Measurements from ENCODE around the gene FUCA2. TPM values are rescaled to one million over a fixed set of nuclear protein-coding genes. Genes with fewer than 3 reads are reported as not detected.

FUCA2 gene
- total and polyA plus RNA-seq, 2 of the 8 experiments (the other 6 are each of a cell fraction or from before 2014, with no cell fraction given) = 24.2 to 47.2 TPM

DNA sequence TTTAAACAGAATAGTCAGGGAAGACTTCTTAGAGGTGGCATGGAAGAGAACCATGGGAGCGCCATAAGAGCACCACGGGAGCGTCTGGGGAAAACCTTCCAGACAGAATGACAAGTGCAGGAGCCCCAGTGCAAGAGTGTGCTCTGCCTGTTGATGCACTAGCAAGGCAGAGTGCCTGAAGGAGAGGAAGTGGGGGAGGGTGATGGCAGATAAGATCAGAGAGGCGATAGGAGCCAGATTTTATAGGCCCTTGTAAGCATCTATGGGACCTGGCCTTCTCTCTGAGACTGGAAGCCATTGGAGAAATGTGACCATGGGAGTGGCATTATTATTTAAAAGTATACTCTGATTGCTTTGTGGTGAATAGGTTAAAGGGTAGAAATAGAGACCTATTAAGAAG lies 13.1 kb downstream of the FUCA2 start:
- WGBS, 2 experiments (ENCODE audit: extremely low coverage in 1 of 2, insufficient coverage in 1 of 2, insufficient read length in 1 of 2, insufficient replicate concordance in 2 of 2, low coverage in 1 of 2, low lambda C conversion rate in 2 of 2, missing lambda C conversion rate in 1 of 2) = 97% methylated on average over 4 of the region's 4 CpGs; no CpG with 5 or more reads in 1 of the 2 experiments
- FAIRE-seq (no peak), DNase-seq (ENCODE audit: low read depth in 1 of 2, low spot score in 2 of 2) (no peak)
- Histone ChIP-seq H2AFZ (ENCODE audit: low read length) (no peak overlapping the region), H3K79me2 (ENCODE audit: control insufficient read depth in 1 of 2, insufficient read depth in 2 of 2, low read length in 2 of 2) (no peaks in the 10 kb centered on the region), H3K23ac (ENCODE audit: insufficient read length) (no peak overlapping the region), H2AK5ac (ENCODE audit: low read depth, low read length) (no peak overlapping the region), H4K8ac (ENCODE audit: extremely low read depth, insufficient read depth, low read length) (no peak overlapping the region), H2BK12ac (ENCODE audit: low read depth, low read length) (no peak overlapping the region), H3K4ac (replicated peaks; ENCODE audit: insufficient read length, low read depth, low read length) (no peak overlapping the region), H3K4me2 (ENCODE audit: insufficient read depth in 1 of 2, low read depth in 2 of 2, low read length in 2 of 2) (no peak overlapping the region), H2BK5ac (ENCODE audit: low read depth, low read length) (no peak overlapping the region), H3K9ac (replicated peaks in 1 of 4; ENCODE audit: extremely low read depth in 1 of 4, low read depth in 3 of 4, low read length in 3 of 4) (no peak overlapping the region), H3K27me3 (replicated peaks in 1 of 4; ENCODE audit: control insufficient read depth in 3 of 4, extremely low read depth in 1 of 4, insufficient read depth in 3 of 4, low read length in 3 of 4) (no peaks in the 10 kb centered on the region), H3K18ac (ENCODE audit: extremely low read depth, low read length) (no peak overlapping the region), H2BK15ac (ENCODE audit: low read length) (no peak overlapping the region), H4K5ac (ENCODE audit: insufficient read length, low read depth, low read length) (no peak overlapping the region), H3K23me2 (ENCODE audit: low read depth, low read length) (no peaks in the 10 kb centered on the region), H3K4me3 (ENCODE audit: extremely low read depth in 1 of 4, insufficient read depth in 2 of 4, low read depth in 3 of 4, low read length in 4 of 4) (no peak overlapping the region), H2BK120ac (replicated peaks; ENCODE audit: low read depth, low read length) (no peak overlapping the region), H3K27ac (ENCODE audit: low read depth, low read length) (no peak overlapping the region), H3K4me1 (replicated peaks in 1 of 4; ENCODE audit: control insufficient read depth in 3 of 4, insufficient read depth in 4 of 4, low read length in 3 of 4) (no peaks in the 10 kb centered on the region), H3K14ac (ENCODE audit: insufficient read length) (no peak overlapping the region), H4K91ac (replicated peaks; ENCODE audit: insufficient read length, low read length) (no peak overlapping the region), H3K79me1 (ENCODE audit: low read depth, low read length) (no peaks in the 10 kb centered on the region), H3K56ac (replicated peaks; ENCODE audit: insufficient read length, low read depth, low read length) (no peak overlapping the region), H3K36me3 (ENCODE audit: control insufficient read depth in 2 of 4, insufficient read depth in 4 of 4, low read length in 3 of 4) (peaks cover 3 to 54% (median 20%) of the 10 kb centered on the region in 4 experiments; a peak in 7 of 8 replicates), H3K9me3 (ENCODE audit: insufficient read depth in 2 of 2, low read depth in 1 of 2, low read length in 1 of 2) (no peaks in the 10 kb centered on the region), H2BK20ac (ENCODE audit: low read length) (no peak overlapping the region), H4K20me1 (replicated peaks in 1 of 2; ENCODE audit: control insufficient read depth in 1 of 2, insufficient read depth in 2 of 2, low read length in 2 of 2) (peaks cover 0 to 2% of the 10 kb centered on the region in 2 experiments)
- ChIA-PET CTCF (ENCODE audit: partially characterized antibody) (no interaction called here), POLR2A (ENCODE audit: partially characterized antibody) (interaction anchor here (1.2 to 2.6 kb wide), 2 partner anchors 13 to 18 kb away, joined by 4 to 8 read pairs; partner anchors contain the start of gene FUCA2)
- TF ChIP-seq POU5F1 (IDR thresholded peaks at IDR 0.05; ENCODE audit: low read depth, low read length) (no peak), GABPA (IDR thresholded peaks at IDR 0.05; ENCODE audit: borderline replicate concordance, insufficient read depth, low read length) (no peak)
- TF ChIP-seq, protein P1, sequence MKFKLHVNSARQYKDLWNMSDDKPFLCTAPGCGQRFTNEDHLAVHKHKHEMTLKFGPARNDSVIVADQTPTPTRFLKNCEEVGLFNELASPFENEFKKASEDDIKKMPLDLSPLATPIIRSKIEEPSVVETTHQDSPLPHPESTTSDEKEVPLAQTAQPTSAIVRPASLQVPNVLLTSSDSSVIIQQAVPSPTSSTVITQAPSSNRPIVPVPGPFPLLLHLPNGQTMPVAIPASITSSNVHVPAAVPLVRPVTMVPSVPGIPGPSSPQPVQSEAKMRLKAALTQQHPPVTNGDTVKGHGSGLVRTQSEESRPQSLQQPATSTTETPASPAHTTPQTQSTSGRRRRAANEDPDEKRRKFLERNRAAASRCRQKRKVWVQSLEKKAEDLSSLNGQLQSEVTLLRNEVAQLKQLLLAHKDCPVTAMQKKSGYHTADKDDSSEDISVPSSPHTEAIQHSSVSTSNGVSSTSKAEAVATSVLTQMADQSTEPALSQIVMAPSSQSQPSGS (IDR thresholded peaks at IDR 0.05; ENCODE audit: low read length) = no peak

Measured in H1 (cell line).